ENCODE results near the gene FYB2. TPM values are rescaled to one million over a fixed set of nuclear protein-coding genes. Genes with fewer than 3 reads are reported as not detected.

FYB2 gene
- total RNA-seq, 1 experiment from 2014 or later, result not detected

- H3K9ac ChIP-seq (ENCODE audit: low read length), result no peak overlapping the region
- no peaks in the 10 kb centered on the region for H3K36me3 ChIP-seq (ENCODE audit: control insufficient read depth in 1 of 2, insufficient read depth in 2 of 2, low read length in 2 of 2)
- DNase-seq (ENCODE audit: low read depth, low spot score), result no peak
- BruUV-seq (replicated peaks), result no TSS peak
- H3K9me3 ChIP-seq (ENCODE audit: control insufficient read depth in 1 of 2, insufficient read depth in 1 of 2, low read depth in 1 of 2, low read length in 2 of 2), result no peaks in the 10 kb centered on the region
- no peak overlapping the region for H3K4me2 ChIP-seq (ENCODE audit: low read length)
- peaks cover 0 to 5% of the 10 kb centered on the region in 2 experiments; a peak in 2 of 4 replicates for H3K4me1 ChIP-seq (ENCODE audit: control insufficient read depth in 1 of 2, insufficient read depth in 2 of 2, low read length in 2 of 2)
- no peaks in the 10 kb centered on the region for H3K79me2 ChIP-seq (ENCODE audit: insufficient read depth, low read length)
- TF ChIP-seq ATF3 (IDR thresholded peaks at IDR 0.05) (no peak), TCF7L2 (IDR thresholded peaks at IDR 0.05; ENCODE audit: borderline replicate concordance, extremely low read depth, insufficient read depth, insufficient read length) (no peak), ZBTB33 (IDR thresholded peaks at IDR 0.05; ENCODE audit: extremely low read depth, insufficient replicate concordance, low read length) (no peak), ZFX (IDR thresholded peaks at IDR 0.05) (no peak), FOSL1 (IDR thresholded peaks at IDR 0.05; ENCODE audit: low read depth) (peak; percentile 25; the same call in 1 of the 2 replicates), MAX (IDR thresholded peaks at IDR 0.05) (no peak), CTCF (IDR thresholded peaks at IDR 0.05 in 2 of 3, conservative IDR thresholded peaks at IDR 0.05 in 1 of 3; ENCODE audit: borderline replicate concordance in 1 of 3, insufficient read depth in 1 of 3, low read depth in 2 of 3, low read length in 2 of 3) (no peak), ZNF274 (IDR thresholded peaks at IDR 0.05; ENCODE audit: low read depth, low read length) (no peak)
- no peak overlapping the region for H2AFZ ChIP-seq (ENCODE audit: low read depth, low read length, poor library complexity, severe bottlenecking)
- ChIA-PET POLR2A (interaction anchor here (0.7 kb wide), 1 partner anchor 12 kb away, joined by 3 read pairs; no protein-coding TSS in a partner anchor), CTCF (no interaction called here), RAD21 (ENCODE audit: low non-redundant PET in 1 of 2, low total read pairs in 2 of 2, uncharacterized antibody in 2 of 2, unreplicated experiment in 2 of 2) (no interaction called here)
- intact Hi-C loops (cut with micrococcal nuclease), result no loop called here
- no peaks in the 10 kb centered on the region for H3K9me2 ChIP-seq (ENCODE audit: insufficient read depth)
- peaks cover 33% of the 10 kb centered on the region for H3K27me3 ChIP-seq (ENCODE audit: insufficient read depth, low read length)
- no peak overlapping the region for H3K4me3 ChIP-seq (replicated peaks in 1 of 2; ENCODE audit: low read depth in 1 of 2, low read length in 2 of 2)
- ATAC-seq, result peak; percentile 52; the same call in 1 of the 2 replicates
- no peaks in the 10 kb centered on the region for H4K20me1 ChIP-seq (ENCODE audit: insufficient read depth)
- no peak overlapping the region for H3K27ac ChIP-seq (ENCODE audit: low read depth, low read length)
These were observed 142.6 kb downstream of the FYB2 start for GRCh38 chr1:56676571-56677035.
